Activated B cell treated with CpG ODN at 0.5 μM for 24 hours (primary cell): ENCODE results near the gene ITPRIPL2. TPM values are rescaled to one million over a fixed set of nuclear protein-coding genes. Genes with fewer than 3 reads are reported as not detected.

Experiments
- ATAC-seq: fragments of 200-7000 bp; cut with Tn5 transposase; one replicate; pipeline ENCODE4 v1.10.0; 2021; ENCODE audit warnings: low read depth, mild to moderate bottlenecking, moderate library complexity
- CTCF ChIA-PET: fragments of 350-600 bp; sonication (Branson Sonifier 250); formaldehyde crosslinking; loops from one replicate; lab custom pipeline; 2021; ENCODE audit warnings: antibody characterized with exemption; lab: Charles Lee
- POLR2A ChIA-PET: fragments of 350-600 bp; sonication (Branson Sonifier 250); formaldehyde crosslinking; loops from one replicate; lab custom pipeline; 2021; ENCODE audit warnings: antibody characterized with exemption; lab: Charles Lee
- DNase-seq: peaks from one replicate; pipeline ENCODE4 v3.0.0; 2022
- H3K27ac Mint-ChIP-seq: one replicate; pipeline ENCODE4 v1.8.0; 2020; ENCODE audit warnings: mixed read lengths
- H3K27me3 Mint-ChIP-seq: one replicate; pipeline ENCODE4 v1.8.0; 2021; ENCODE audit warnings: mixed read lengths
- H3K36me3 Mint-ChIP-seq: one replicate; pipeline ENCODE4 v1.8.0; 2021; ENCODE audit warnings: low read depth, mixed read lengths
- H3K4me1 Mint-ChIP-seq: one replicate; pipeline ENCODE4 v1.8.0; 2021; ENCODE audit warnings: mixed read lengths
- H3K4me3 Mint-ChIP-seq: one replicate; pipeline ENCODE4 v1.8.0; 2020; ENCODE audit warnings: mild to moderate bottlenecking, mixed read lengths
- H3K9me3 Mint-ChIP-seq: one replicate; pipeline ENCODE4 v1.8.0; 2020; ENCODE audit warnings: mixed read lengths
- CTCF ChIP-seq: fragments of 200-600 bp; IDR thresholded peaks from one replicate; pipeline ENCODE4 v1.8.0; 2022; ENCODE audit warnings: antibody characterized with exemption, mild to moderate bottlenecking
- intact Hi-C: fragments of 100-400 bp; cut with micrococcal nuclease; formaldehyde crosslinking; loops from one replicate; pipeline ENCODE4 v1.15.1; 2024
- total RNA-seq: library from RNA; stranded (reverse); gene quantifications from 2 replicates; pipeline ENCODE4 v1.2.3, GENCODE V29; 2022

ITPRIPL2 gene
- total RNA-seq, 1 donor from 2014 or later: 8.3 TPM

DNA sequence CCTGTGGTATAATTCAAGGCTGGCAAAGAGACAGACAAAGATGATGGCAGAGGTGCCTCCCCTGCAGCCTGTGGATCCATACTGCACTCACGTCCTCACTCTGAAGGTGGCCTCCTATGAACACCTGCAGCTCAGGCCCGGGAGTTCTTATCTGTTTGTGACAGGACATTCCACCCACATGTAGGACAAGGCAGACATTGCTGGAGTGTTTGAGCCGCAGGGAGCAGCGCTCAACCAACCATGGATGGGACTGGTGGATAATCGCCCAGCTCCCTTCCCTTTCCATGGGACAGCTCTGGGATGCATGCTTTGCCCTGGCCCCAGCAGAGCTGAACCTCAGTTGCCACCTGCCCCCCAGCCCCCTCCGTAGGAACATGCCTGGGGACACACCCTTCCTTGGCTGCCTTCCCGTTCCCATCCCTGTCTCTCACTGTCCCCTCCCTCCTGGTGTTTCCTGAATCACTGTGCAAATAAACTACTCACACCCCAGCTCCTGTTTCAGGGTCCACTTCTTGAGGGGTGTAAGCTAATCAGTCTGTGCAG lies 22.2 kb downstream of the ITPRIPL2 start:
- intact Hi-C loops: no loop called here
- ATAC-seq: no peak
- H3K27me3 Mint-ChIP-seq: peaks cover 12% of the 10 kb centered on the region
- H3K4me1 Mint-ChIP-seq: peaks cover 22% of the 10 kb centered on the region
- H3K4me3 Mint-ChIP-seq: no peak overlapping the region
- no peak overlapping the region for H3K27ac Mint-ChIP-seq
- CTCF ChIA-PET: no interaction called here
- no peaks in the 10 kb centered on the region for H3K36me3 Mint-ChIP-seq
- no peak for DNase-seq
- TF ChIP-seq CTCF: no peak
- no peaks in the 10 kb centered on the region for H3K9me3 Mint-ChIP-seq
- POLR2A ChIA-PET: no interaction called here

GRCh38 chr16:19136549-19137196 lies 22.9 kb downstream of the ITPRIPL2 start:
- Mint-ChIP-seq H3K4me1 (peaks cover 15% of the 10 kb centered on the region), H3K27ac (no peak overlapping the region), H3K27me3 (peaks cover 14% of the 10 kb centered on the region), H3K9me3 (no peaks in the 10 kb centered on the region), H3K4me3 (no peak overlapping the region), H3K36me3 (no peaks in the 10 kb centered on the region)
- TF ChIP-seq CTCF: no peak
- ATAC-seq (no peak), DNase-seq (no peak)
- POLR2A ChIA-PET: no interaction called here
- intact Hi-C loops: no loop called here
- CTCF ChIA-PET: no interaction called here

GRCh38 chr16:19137201-19138128 lies 23.7 kb downstream of the ITPRIPL2 start:
- Mint-ChIP-seq H3K4me3 (no peak overlapping the region), H3K4me1 (peaks cover 7% of the 10 kb centered on the region), H3K27ac (no peak overlapping the region), H3K36me3 (no peaks in the 10 kb centered on the region), H3K9me3 (no peaks in the 10 kb centered on the region), H3K27me3 (peaks cover 14% of the 10 kb centered on the region)
- intact Hi-C loops: no loop called here
- ChIA-PET POLR2A (no interaction called here), CTCF (no interaction called here)
- ATAC-seq: no peak
- DNase-seq: no peak
- TF ChIP-seq CTCF: no peak

DNA sequence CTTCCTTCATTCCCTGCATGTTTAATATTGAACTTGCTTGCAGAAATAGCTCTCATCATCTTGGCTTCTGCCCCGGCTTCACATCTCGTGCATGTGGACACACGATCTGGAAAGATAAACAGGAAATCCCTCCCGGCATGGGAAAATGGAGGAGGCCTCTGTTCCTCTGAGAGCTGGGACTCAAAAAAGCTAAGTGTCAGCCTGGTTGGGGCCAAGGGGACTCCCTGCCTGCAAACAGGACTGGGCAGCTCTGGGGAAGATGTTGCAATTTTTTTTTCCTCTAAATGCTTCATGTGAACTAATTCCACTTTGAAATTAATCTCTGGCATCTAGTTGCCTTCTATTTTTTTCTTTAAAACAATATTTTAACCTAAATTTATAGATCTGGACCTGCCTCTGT lies 24.8 kb downstream of the ITPRIPL2 start:
- Mint-ChIP-seq H3K27me3 (peaks cover 19% of the 10 kb centered on the region), H3K27ac (no peak overlapping the region), H3K36me3 (no peaks in the 10 kb centered on the region), H3K4me1 (no peaks in the 10 kb centered on the region), H3K9me3 (no peaks in the 10 kb centered on the region), H3K4me3 (no peak overlapping the region)
- POLR2A ChIA-PET: no interaction called here
- no peak for TF ChIP-seq CTCF
- intact Hi-C loops: no loop called here
- ATAC-seq: no peak
- CTCF ChIA-PET: no interaction called here
- no peak for DNase-seq
